Fibroblast of lung (primary cell): ENCODE data around the gene METTL22. TPM values are rescaled to one million over a fixed set of nuclear protein-coding genes. Genes with fewer than 3 reads are reported as not detected.

Experiments
- DNase-seq, 2 donors: peaks; one replicate each; pipeline versions ENCODE4 v3.0.0 to v3.0.0-alpha.2; 2010; ENCODE audit warnings: low read depth in 2 of 2
- H2AFZ ChIP-seq: 2 replicates; pipeline ENCODE4 v1.5.1; 2012; ENCODE audit warnings: low read length, control low read depth, inconsistent platforms
- H3K27ac ChIP-seq: 2 replicates; pipeline ENCODE4 v1.5.1; 2011; ENCODE audit warnings: low read length, control low read depth; ENCODE audit not compliant: insufficient read depth
- H3K27me3 ChIP-seq: 2 replicates; pipeline ENCODE4 v1.5.1; 2011; ENCODE audit warnings: mild to moderate bottlenecking, low read length; ENCODE audit not compliant: control insufficient read depth, insufficient read depth
- H3K36me3 ChIP-seq: 2 replicates; pipeline ENCODE4 v1.5.1; 2011; ENCODE audit warnings: low read length; ENCODE audit not compliant: control insufficient read depth, insufficient read depth
- H3K4me1 ChIP-seq: 2 replicates; pipeline ENCODE4 v1.5.1; 2011; ENCODE audit warnings: low read length; ENCODE audit not compliant: control insufficient read depth, insufficient read depth; ENCODE audit errors: extremely low read depth
- H3K4me2 ChIP-seq: 2 replicates; pipeline ENCODE4 v1.5.1; 2011; ENCODE audit warnings: low read length, control low read depth; ENCODE audit not compliant: insufficient read depth; ENCODE audit errors: extremely low read depth
- H3K4me3 ChIP-seq, 4 experiments: fragments of 200-600 bp in 1 of 4; sonication (generic) in 1 of 4; replicated peaks in 1 of 4; 2 replicates each; pipeline ENCODE4 v1.5.1; 2011 to 2016; ENCODE audit warnings: low read length in 4 of 4, low read depth in 3 of 4, mild to moderate bottlenecking in 3 of 4, control low read depth in 2 of 4, inconsistent platforms in 1 of 4, mixed read lengths in 1 of 4; ENCODE audit not compliant: insufficient read depth in 1 of 4; ENCODE audit errors: control extremely low read depth in 1 of 4
- H3K79me2 ChIP-seq: 2 replicates; pipeline ENCODE4 v1.5.1; 2012; ENCODE audit warnings: mild to moderate bottlenecking, low read length, inconsistent platforms; ENCODE audit not compliant: control insufficient read depth, insufficient read depth
- H3K9ac ChIP-seq: 2 replicates; pipeline ENCODE4 v1.5.1; 2011; ENCODE audit warnings: mild to moderate bottlenecking, low read length, control low read depth; ENCODE audit not compliant: insufficient read depth
- H3K9me3 ChIP-seq: 2 replicates; pipeline ENCODE4 v1.5.1; 2012; ENCODE audit warnings: low read depth, low read length; ENCODE audit not compliant: control insufficient read depth, insufficient read depth
- H4K20me1 ChIP-seq: 2 replicates; pipeline ENCODE4 v1.5.1; 2011; ENCODE audit warnings: low read length; ENCODE audit not compliant: control insufficient read depth, insufficient read depth; ENCODE audit errors: extremely low read depth
- EZH2 ChIP-seq: IDR thresholded peaks from 2 replicates; pipeline ENCODE4 v1.5.1; 2012; ENCODE audit warnings: low read length, control low read depth, mild to moderate bottlenecking; ENCODE audit errors: missing control alignments
- polyA plus RNA-seq, 2 donors: library from polyadenylated mRNA; depleted of rRNA in 1 of 2; stranded (reverse) in 1 of 2; unstranded in 1 of 2; fragments of >200 nt; gene quantifications; 2 replicates each; pipeline ENCODE4 v1.2.1, GENCODE V29; 2011 to 2012; ENCODE audit warnings: missing spikeins in 1 of 2
- total RNA-seq: library from RNA; depleted of rRNA; stranded (reverse); fragments of >200 nt; gene quantifications from 2 replicates; pipeline ENCODE4 v1.2.1, GENCODE V29; 2014
- TF ChIP-seq, protein P1 (sequence below), 2 donors: IDR thresholded peaks in 1 of 2; conservative IDR thresholded peaks in 1 of 2; 1 replicate in 1 of 2; 2 replicates in 1 of 2; pipeline ENCODE4 v1.5.1; 2011 to 2012; ENCODE audit warnings: low read length in 2 of 2, control low read depth in 1 of 2, inconsistent platforms in 1 of 2, low read depth in 1 of 2, mild to moderate bottlenecking in 1 of 2

METTL22 gene
- total and polyA plus RNA-seq, 2 donors (not counting 1 experiment from before 2014, with no cell fraction given), result 27.4 to 30.8 TPM

DNA sequence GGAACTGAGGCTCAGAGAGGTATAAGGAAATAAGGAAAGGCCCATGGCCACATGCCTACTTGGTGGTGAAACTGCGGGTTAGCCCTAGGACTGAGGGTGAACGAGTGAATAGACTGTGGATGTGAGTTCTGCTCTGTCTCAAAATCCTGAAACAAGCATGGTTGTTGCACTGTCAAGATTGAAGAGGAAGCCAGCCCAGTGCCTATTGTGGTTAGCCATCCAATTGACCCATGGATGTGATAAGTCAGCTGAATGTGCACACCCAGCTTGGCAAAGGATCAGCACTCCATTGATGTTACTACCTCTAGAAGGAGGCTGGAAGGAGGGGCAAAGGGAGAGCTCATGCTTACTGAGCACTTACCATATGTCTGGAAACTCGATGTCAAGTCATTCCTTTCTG is 35.6 kb upstream of the METTL22 start:
- H3K36me3 ChIP-seq, result no peaks in the 10 kb centered on the region
- H3K27me3 ChIP-seq, result peaks cover 33% of the 10 kb centered on the region
- no peak overlapping the region for H2AFZ ChIP-seq
- H4K20me1 ChIP-seq, result no peaks in the 10 kb centered on the region
- DNase-seq, result no peak
- no peaks in the 10 kb centered on the region for H3K9me3 ChIP-seq
- no peak overlapping the region for H3K9ac ChIP-seq
- no peak overlapping the region for H3K4me2 ChIP-seq
- H3K79me2 ChIP-seq, result no peaks in the 10 kb centered on the region
- TF ChIP-seq, protein P1, sequence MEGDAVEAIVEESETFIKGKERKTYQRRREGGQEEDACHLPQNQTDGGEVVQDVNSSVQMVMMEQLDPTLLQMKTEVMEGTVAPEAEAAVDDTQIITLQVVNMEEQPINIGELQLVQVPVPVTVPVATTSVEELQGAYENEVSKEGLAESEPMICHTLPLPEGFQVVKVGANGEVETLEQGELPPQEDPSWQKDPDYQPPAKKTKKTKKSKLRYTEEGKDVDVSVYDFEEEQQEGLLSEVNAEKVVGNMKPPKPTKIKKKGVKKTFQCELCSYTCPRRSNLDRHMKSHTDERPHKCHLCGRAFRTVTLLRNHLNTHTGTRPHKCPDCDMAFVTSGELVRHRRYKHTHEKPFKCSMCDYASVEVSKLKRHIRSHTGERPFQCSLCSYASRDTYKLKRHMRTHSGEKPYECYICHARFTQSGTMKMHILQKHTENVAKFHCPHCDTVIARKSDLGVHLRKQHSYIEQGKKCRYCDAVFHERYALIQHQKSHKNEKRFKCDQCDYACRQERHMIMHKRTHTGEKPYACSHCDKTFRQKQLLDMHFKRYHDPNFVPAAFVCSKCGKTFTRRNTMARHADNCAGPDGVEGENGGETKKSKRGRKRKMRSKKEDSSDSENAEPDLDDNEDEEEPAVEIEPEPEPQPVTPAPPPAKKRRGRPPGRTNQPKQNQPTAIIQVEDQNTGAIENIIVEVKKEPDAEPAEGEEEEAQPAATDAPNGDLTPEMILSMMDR (conservative IDR thresholded peaks at IDR 0.05 in 1 of 2, IDR thresholded peaks at IDR 0.05 in 1 of 2; ENCODE audit: low read depth in 1 of 2, low read length in 2 of 2), result no peak
- TF ChIP-seq EZH2, result no peak
- no peak overlapping the region for H3K4me3 ChIP-seq
- peaks cover 3% of the 10 kb centered on the region for H3K4me1 ChIP-seq
- no peak overlapping the region for H3K27ac ChIP-seq

DNA sequence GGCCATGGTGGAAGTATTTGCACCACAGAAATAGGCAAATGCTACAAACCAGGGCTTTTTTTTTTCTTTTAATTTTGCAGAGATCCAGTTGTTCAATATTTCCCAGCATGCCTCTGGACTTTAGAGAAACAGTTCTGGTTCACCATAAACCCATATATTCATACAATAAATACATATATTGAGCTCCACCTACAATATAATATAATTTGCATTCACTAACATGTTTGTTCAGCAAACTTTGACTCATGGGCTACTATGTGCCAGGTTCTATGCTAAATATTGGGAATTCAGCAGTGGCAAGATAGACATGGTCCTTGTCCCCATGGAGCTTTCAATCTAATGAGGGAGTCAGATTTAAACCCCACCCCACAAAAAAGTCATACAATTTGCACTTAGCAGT is 34.4 kb upstream of the METTL22 start:
- H3K27me3 ChIP-seq, result peaks cover 35% of the 10 kb centered on the region
- no peaks in the 10 kb centered on the region for H3K36me3 ChIP-seq
- H3K9ac ChIP-seq, result no peak overlapping the region
- H3K79me2 ChIP-seq, result no peaks in the 10 kb centered on the region
- peaks cover 3% of the 10 kb centered on the region for H3K4me1 ChIP-seq
- no peak overlapping the region for H3K27ac ChIP-seq
- no peak for DNase-seq
- no peaks in the 10 kb centered on the region for H4K20me1 ChIP-seq
- H2AFZ ChIP-seq, result no peak overlapping the region
- TF ChIP-seq EZH2, result no peak
- TF ChIP-seq, protein P1 (conservative IDR thresholded peaks at IDR 0.05 in 1 of 2, IDR thresholded peaks at IDR 0.05 in 1 of 2; ENCODE audit: low read depth in 1 of 2, low read length in 2 of 2), result no peak
- no peak overlapping the region for H3K4me2 ChIP-seq
- no peak overlapping the region for H3K4me3 ChIP-seq
- H3K9me3 ChIP-seq, result no peaks in the 10 kb centered on the region

DNA sequence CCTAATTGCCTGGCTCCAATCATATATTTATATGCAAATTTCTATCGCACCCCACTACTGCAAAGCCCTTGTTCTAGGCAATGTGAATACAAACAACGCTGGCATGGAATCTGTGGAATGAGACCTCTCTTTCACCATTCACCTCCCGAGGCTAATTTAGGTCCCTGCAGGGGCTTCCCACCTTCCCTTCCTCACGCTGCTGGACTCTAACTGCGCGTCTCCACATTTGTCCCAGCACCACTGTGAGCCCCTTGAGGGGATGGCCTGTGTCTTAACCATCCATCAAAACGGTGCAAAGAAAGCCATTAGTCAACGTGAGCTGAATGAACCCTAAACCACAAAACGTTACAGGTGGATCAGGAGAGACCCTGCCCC is 32.8 kb upstream of the METTL22 start:
- Histone ChIP-seq H4K20me1 (no peaks in the 10 kb centered on the region), H3K4me3 (no peak overlapping the region), H3K36me3 (no peaks in the 10 kb centered on the region), H3K79me2 (no peaks in the 10 kb centered on the region), H3K4me2 (no peak overlapping the region), H3K9ac (no peak overlapping the region), H3K9me3 (no peaks in the 10 kb centered on the region), H2AFZ (no peak overlapping the region), H3K27ac (no peak overlapping the region), H3K27me3 (peaks cover 35% of the 10 kb centered on the region), H3K4me1 (no peaks in the 10 kb centered on the region)
- TF ChIP-seq, protein P1 (conservative IDR thresholded peaks at IDR 0.05 in 1 of 2, IDR thresholded peaks at IDR 0.05 in 1 of 2; ENCODE audit: low read depth in 1 of 2, low read length in 2 of 2), result no peak
- TF ChIP-seq EZH2, result no peak
- DNase-seq, result no peak
